BJ (cell line): Measurements from ENCODE around the gene GDF3. TPM values are rescaled to one million over a fixed set of nuclear protein-coding genes. Genes with fewer than 3 reads are reported as not detected.
"Not testable (repeated sequence)": the region's sequence is repeated elsewhere in the genome, so short reads cannot be mapped to it uniquely, and the experiment has no call there.

ENCODE experiments used
- CTCF ChIA-PET: fragments of 350-600 bp; formaldehyde crosslinking; extraction: SDS; loops from one replicate; lab custom pipeline; 2021; ENCODE audit warnings: antibody characterized with exemption, inconsistent platforms; lab: Yijun Ruan, JAX
- POLR2A ChIA-PET: fragments of 300-600 bp; sonication (Branson Sonifier 250); formaldehyde crosslinking; extraction: SDS; loops from one replicate; lab custom pipeline; 2021; ENCODE audit warnings: antibody characterized with exemption; lab: Charles Lee
- DNase-seq: peaks from one replicate; pipeline ENCODE4 v3.0.0-alpha.2; 2011; ENCODE audit warnings: low read depth
- H3K27me3 ChIP-seq: 2 replicates; pipeline ENCODE4 v1.6.0; 2011; ENCODE audit warnings: low read length; ENCODE audit not compliant: control insufficient read depth, insufficient read depth
- H3K36me3 ChIP-seq: 2 replicates; pipeline ENCODE4 v1.5.1; 2011; ENCODE audit warnings: low read length; ENCODE audit not compliant: control insufficient read depth, insufficient read depth
- H3K4me3 ChIP-seq: 2 replicates; pipeline ENCODE4 v1.5.1; 2011; ENCODE audit warnings: low read depth, mild to moderate bottlenecking, control low read depth, low read length
- polyA plus RNA-seq: library from polyadenylated mRNA; depleted of rRNA; stranded (reverse); fragments of >200 nt; gene quantifications from 2 replicates; pipeline ENCODE4 v1.2.3, GENCODE V29; 2011
- TF ChIP-seq, protein P1 (sequence below): IDR thresholded peaks from 2 replicates; pipeline ENCODE4 v1.5.1; 2011; ENCODE audit warnings: low read depth, mild to moderate bottlenecking, control low read depth, inconsistent platforms, low read length, moderate library complexity; ENCODE audit not compliant: insufficient read depth

The GDF3 gene
- polyA plus RNA-seq, 1 experiment = not detected

DNA sequence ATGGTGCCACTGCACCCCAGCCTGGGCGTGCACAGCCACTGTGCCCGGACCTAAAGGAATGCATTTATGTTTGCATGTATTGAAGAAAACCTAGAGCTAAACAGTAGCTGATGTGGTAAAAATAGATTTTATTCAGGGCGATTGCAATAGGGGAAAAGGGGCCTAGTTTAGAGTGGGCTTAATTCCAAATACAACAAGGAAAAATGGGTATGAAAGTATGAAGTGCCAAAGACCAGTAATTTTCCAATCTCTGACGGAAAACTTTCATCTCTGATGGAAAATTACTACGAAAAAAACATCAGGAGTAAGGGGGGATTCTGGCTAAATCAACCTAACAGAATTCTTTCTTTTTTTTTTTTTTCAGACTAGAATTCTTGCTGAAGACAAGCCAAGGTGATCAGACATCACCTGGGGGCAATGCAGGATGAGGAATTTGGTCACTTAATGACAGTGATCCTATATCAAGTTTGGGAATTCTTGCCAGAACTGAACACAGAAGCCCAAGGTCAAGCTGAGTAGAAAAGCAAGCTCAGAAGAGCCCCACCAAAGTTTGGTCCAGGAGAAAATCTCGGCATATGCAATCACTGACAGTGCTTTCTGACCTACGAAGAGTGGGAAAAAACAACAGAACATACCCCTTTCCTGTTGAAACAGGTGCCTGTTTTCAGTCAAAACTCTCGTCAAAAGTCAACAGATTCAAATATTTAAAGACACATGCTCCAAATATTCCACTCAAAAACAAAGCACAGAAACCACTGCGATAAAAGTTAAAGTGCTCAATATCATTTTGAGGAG lies 16.1 kb downstream of the GDF3 start:
- POLR2A ChIA-PET = no interaction called here
- Histone ChIP-seq H3K36me3 (no peaks in the 10 kb centered on the region), H3K27me3 (no peaks in the 10 kb centered on the region), H3K4me3 (no peak overlapping the region)
- DNase-seq = no peak
- CTCF ChIA-PET = interaction anchor here (0.6 to 3.2 kb wide), 3 partner anchors 34 to 127 kb away, joined by 4 to 32 read pairs (median 5); no protein-coding TSS in a partner anchor
- TF ChIP-seq, protein P1, sequence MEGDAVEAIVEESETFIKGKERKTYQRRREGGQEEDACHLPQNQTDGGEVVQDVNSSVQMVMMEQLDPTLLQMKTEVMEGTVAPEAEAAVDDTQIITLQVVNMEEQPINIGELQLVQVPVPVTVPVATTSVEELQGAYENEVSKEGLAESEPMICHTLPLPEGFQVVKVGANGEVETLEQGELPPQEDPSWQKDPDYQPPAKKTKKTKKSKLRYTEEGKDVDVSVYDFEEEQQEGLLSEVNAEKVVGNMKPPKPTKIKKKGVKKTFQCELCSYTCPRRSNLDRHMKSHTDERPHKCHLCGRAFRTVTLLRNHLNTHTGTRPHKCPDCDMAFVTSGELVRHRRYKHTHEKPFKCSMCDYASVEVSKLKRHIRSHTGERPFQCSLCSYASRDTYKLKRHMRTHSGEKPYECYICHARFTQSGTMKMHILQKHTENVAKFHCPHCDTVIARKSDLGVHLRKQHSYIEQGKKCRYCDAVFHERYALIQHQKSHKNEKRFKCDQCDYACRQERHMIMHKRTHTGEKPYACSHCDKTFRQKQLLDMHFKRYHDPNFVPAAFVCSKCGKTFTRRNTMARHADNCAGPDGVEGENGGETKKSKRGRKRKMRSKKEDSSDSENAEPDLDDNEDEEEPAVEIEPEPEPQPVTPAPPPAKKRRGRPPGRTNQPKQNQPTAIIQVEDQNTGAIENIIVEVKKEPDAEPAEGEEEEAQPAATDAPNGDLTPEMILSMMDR = no peak

DNA sequence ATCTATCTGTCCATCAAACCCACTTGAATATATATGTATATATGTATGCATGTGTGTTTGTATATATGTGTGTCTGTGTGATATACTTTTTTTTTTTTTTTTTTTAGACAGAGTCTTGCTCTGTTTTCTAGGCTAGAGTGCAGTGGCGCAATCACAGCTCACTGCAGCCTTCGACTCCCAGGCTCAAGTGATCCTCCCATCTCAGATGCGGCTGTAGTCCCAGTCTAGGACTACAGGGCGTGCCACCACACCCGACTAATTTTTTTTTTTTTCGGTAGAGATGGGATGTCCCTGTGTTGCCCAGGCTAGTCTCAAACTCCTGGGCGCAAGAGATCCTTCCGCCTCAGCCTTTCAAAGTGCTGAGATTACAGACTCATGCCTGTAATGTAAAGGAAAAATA lies 16.8 kb downstream of the GDF3 start:
- POLR2A ChIA-PET = no interaction called here
- H3K27me3 ChIP-seq = no peaks in the 10 kb centered on the region
- H3K36me3 ChIP-seq = no peaks in the 10 kb centered on the region
- DNase-seq = no peak
- TF ChIP-seq, protein P1 = no peak
- CTCF ChIA-PET = interaction anchor here (2.5 to 3.2 kb wide), 3 partner anchors 122 to 131 kb away, joined by 5 to 32 read pairs (median 13); no protein-coding TSS in a partner anchor
- no peak overlapping the region for H3K4me3 ChIP-seq

DNA sequence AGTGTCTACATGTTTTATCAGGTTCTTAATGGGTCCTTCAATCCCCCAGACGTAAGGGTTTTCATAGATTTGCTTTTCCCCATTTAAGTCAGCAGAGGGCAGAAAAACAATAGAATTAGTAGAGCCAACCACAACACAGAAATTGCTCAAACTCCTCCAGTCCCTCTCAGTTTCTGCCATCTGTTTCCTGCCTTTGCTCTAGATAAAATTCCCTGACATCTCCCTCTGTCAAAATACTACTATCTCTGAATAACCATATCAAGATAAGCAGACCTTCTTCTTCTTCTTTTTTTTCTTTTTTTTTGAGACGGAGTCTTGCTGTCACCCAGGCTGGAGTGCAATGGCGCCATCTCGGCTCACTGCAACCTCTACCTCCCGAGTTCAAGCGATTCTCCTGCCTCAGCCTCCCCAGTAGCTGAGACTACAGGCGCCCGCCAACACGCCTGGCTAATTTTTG lies 18.1 kb downstream of the GDF3 start:
- H3K27me3 ChIP-seq, H3K36me3 ChIP-seq, POLR2A ChIA-PET, H3K4me3 ChIP-seq: not testable (repeated sequence)
- peak; percentile 4 for DNase-seq
- CTCF ChIA-PET = interaction anchor here (2.5 to 3.2 kb wide), 3 partner anchors 124 to 133 kb away, joined by 5 to 32 read pairs (median 13); no protein-coding TSS in a partner anchor
- TF ChIP-seq, protein P1 = peak; percentile 41

DNA sequence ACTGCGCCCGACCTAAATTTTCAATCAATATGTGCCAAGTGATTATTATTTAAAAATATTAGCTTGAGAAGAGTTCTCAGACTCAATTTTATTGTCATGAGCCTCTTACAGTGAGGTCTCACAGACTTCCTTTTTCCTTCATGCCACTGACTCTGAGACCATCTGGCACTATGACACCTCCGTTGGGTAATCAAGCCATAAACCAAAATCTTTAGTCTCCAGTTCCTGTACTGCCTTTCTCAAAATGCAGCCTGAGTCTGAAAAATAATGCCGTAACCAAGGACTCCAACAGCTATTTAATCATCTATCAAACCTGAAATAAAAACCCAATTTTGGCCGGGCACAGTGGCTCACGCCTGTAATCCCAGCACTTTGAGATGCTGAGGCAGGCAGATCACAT lies 20.1 kb downstream of the GDF3 start:
- H3K27me3 ChIP-seq, POLR2A ChIA-PET: not testable (repeated sequence)
- CTCF ChIA-PET = interaction anchor here (0.7 to 2.6 kb wide), 4 partner anchors 11 to 487 kb away, joined by 3 to 18 read pairs (median 4); no protein-coding TSS in a partner anchor

DNA sequence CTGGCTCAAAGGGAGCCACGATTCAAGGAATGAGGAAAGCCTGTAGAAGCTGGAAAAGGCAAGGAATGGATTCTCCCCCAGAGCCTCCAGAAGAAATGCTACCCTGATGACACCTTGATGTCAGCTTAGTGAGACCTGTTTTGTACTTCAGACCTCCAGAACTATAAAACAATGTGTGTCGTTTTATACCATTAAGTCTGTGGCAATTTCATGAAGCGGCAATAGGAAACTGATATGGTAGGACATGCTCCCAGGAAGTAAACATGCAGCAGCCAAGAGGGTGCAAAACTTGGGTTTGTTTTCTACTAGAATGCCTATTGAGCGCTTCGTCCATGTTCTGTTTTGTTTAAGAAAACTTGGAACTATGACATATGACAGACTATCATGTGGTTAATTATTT lies 27.4 kb downstream of the GDF3 start:
- H3K4me3 ChIP-seq = no peak overlapping the region
- no peak for DNase-seq
- POLR2A ChIA-PET = no interaction called here
- CTCF ChIA-PET = interaction anchor here (1.5 kb wide), 1 partner anchor 8 kb away, joined by 7 read pairs; no protein-coding TSS in a partner anchor
- no peaks in the 10 kb centered on the region for H3K36me3 ChIP-seq
- no peaks in the 10 kb centered on the region for H3K27me3 ChIP-seq
- TF ChIP-seq, protein P1 = no peak

More for the DNA sequence above, 20.1 kb downstream of the GDF3 start:
- not testable (repeated sequence) for H3K4me3 ChIP-seq, DNase-seq, H3K36me3 ChIP-seq
